Cerebellar nuclear complex (tissue), 1 donor: Measurements from ENCODE around the gene JAKMIP1.

Experiments used
- DNase-seq, 2 experiments: peaks; one replicate each; lab custom pipeline; 2025; lab: John Stamatoyannopoulos, UW

JAKMIP1 gene

GRCh38 chr4:6065166-6065565 is 135.2 kb downstream of the JAKMIP1 start:
- DNase-seq, result no peak

GRCh38 chr4:6064383-6064782 is 136.0 kb downstream of the JAKMIP1 start:
- no peak for DNase-seq

- no peak for DNase-seq
Observed at GRCh38 chr4:6063684-6064083, 136.7 kb downstream of the JAKMIP1 start.

GRCh38 chr4:6062133-6062532 is 138.2 kb downstream of the JAKMIP1 start:
- no peak for DNase-seq

GRCh38 chr4:6059375-6059805 is 141.0 kb downstream of the JAKMIP1 start:
- no peak for DNase-seq

GRCh38 chr4:6058531-6059374 is 141.6 kb downstream of the JAKMIP1 start:
- no peak for DNase-seq

- DNase-seq, result no peak
Observed at GRCh38 chr4:6056976-6057766, 143.2 kb downstream of the JAKMIP1 start.

- DNase-seq, result no peak
Observed at GRCh38 chr4:6055436-6055835, 144.9 kb downstream of the JAKMIP1 start.

- DNase-seq, result no peak
Observed at GRCh38 chr4:6055030-6055429, 145.3 kb downstream of the JAKMIP1 start.

- DNase-seq, result no peak
Observed at GRCh38 chr4:6054162-6054922, 146.0 kb downstream of the JAKMIP1 start.

- DNase-seq, result no peak
Observed at GRCh38 chr4:6052679-6053078, 147.7 kb downstream of the JAKMIP1 start.

GRCh38 chr4:6050551-6050950 is 149.8 kb downstream of the JAKMIP1 start:
- no peak for DNase-seq

GRCh38 chr4:6049985-6050384 is 150.4 kb downstream of the JAKMIP1 start:
- DNase-seq, result no peak

GRCh38 chr4:6049278-6049677 is 151.1 kb downstream of the JAKMIP1 start:
- no peak for DNase-seq

GRCh38 chr4:6048537-6048936 is 151.8 kb downstream of the JAKMIP1 start:
- no peak for DNase-seq

- DNase-seq, result no peak
Observed at GRCh38 chr4:6047130-6047673, 153.1 kb downstream of the JAKMIP1 start.

GRCh38 chr4:6046526-6047129 is 153.7 kb downstream of the JAKMIP1 start:
- DNase-seq, result no peak

GRCh38 chr4:6044805-6045204 is 155.5 kb downstream of the JAKMIP1 start:
- no peak for DNase-seq

- no peak for DNase-seq
Observed at GRCh38 chr4:6044276-6044675, 156.1 kb downstream of the JAKMIP1 start.

GRCh38 chr4:6043843-6044242 is 156.5 kb downstream of the JAKMIP1 start:
- DNase-seq, result no peak

- DNase-seq, result no peak
Observed at GRCh38 chr4:6043188-6043587, 157.2 kb downstream of the JAKMIP1 start.
